HG02884 (cell line): ENCODE results near the gene MAP1B.

ENCODE experiments used
- ATAC-seq: cut with Tn5 transposase; IDR thresholded peaks from one replicate; pipeline ENCODE4 v1.9.1; 2021; ENCODE audit warnings: mild to moderate bottlenecking, moderate library complexity; ENCODE audit not compliant: unreplicated experiment

The MAP1B gene

GRCh38 chr5:72129725-72130124, 22.4 kb downstream of the MAP1B start:
- no peak for ATAC-seq

GRCh38 chr5:72130351-72130761, 23.1 kb downstream of the MAP1B start:
- no peak for ATAC-seq

GRCh38 chr5:72133212-72133990, 26.1 kb downstream of the MAP1B start:
- no peak for ATAC-seq

GRCh38 chr5:72134226-72134899, 27.1 kb downstream of the MAP1B start:
- ATAC-seq, result no peak

- no peak for ATAC-seq
Observed at GRCh38 chr5:72137826-72138409, 30.6 kb downstream of the MAP1B start.

GRCh38 chr5:72138943-72139521, 31.8 kb downstream of the MAP1B start:
- peak; percentile 92 for ATAC-seq

GRCh38 chr5:72140711-72141110, 33.4 kb downstream of the MAP1B start:
- ATAC-seq, result no peak

- no peak for ATAC-seq
Observed at GRCh38 chr5:72141440-72142355, 34.4 kb downstream of the MAP1B start.

- ATAC-seq, result no peak
Observed at GRCh38 chr5:72144762-72145161, 37.5 kb downstream of the MAP1B start.

- ATAC-seq, result no peak
Observed at GRCh38 chr5:72145348-72145747, 38.1 kb downstream of the MAP1B start.

- ATAC-seq, result no peak
Observed at GRCh38 chr5:72146056-72146455, 38.8 kb downstream of the MAP1B start.

GRCh38 chr5:72147569-72147968, 40.3 kb downstream of the MAP1B start:
- ATAC-seq, result no peak

- ATAC-seq, result no peak
Observed at GRCh38 chr5:72149742-72150141, 42.5 kb downstream of the MAP1B start.

GRCh38 chr5:72151169-72151568, 43.9 kb downstream of the MAP1B start:
- ATAC-seq, result no peak

- ATAC-seq, result no peak
Observed at GRCh38 chr5:72151646-72152045, 44.4 kb downstream of the MAP1B start.

GRCh38 chr5:72152545-72152944, 45.3 kb downstream of the MAP1B start:
- no peak for ATAC-seq

GRCh38 chr5:72153551-72153950, 46.3 kb downstream of the MAP1B start:
- no peak for ATAC-seq

GRCh38 chr5:72154076-72154756, 46.9 kb downstream of the MAP1B start:
- ATAC-seq, result no peak

GRCh38 chr5:72156946-72157624, 49.8 kb downstream of the MAP1B start:
- ATAC-seq, result no peak

GRCh38 chr5:72157625-72157962, 50.3 kb downstream of the MAP1B start:
- no peak for ATAC-seq
